ENCODE results near the gene NFATC3. TPM values are rescaled to one million over a fixed set of nuclear protein-coding genes. Genes with fewer than 3 reads are reported as not detected.
"Not testable (repeated sequence)": the region's sequence is repeated elsewhere in the genome, so short reads cannot be mapped to it uniquely, and the experiment has no call there.

Gene NFATC3
- total RNA-seq, 1 donor from 2014 or later: 20.9 TPM

DNA sequence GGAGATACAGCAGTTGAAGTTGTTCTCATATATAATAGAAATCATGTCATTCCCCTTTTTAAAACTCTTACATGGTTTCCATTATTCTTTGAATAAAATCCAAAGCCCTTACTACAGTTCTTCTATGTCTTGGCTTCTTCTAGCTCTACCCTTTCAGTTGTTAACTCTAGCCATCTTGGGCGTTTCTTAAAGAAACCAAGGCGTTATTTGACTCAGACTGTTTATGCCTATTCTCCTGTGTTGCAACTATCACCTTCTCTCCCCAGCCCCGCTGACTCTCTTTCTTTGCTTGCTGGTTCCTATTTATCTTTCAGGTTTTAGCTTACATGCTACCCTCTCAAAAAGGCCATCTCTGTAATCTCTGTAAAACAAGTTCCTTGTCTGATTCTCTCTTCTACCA lies 32.7 kb downstream of the NFATC3 start:
- intact Hi-C loops (cut with micrococcal nuclease): no loop called here
- no peaks in the 10 kb centered on the region for H3K36me3 ChIP-seq
- TF ChIP-seq, protein P1, sequence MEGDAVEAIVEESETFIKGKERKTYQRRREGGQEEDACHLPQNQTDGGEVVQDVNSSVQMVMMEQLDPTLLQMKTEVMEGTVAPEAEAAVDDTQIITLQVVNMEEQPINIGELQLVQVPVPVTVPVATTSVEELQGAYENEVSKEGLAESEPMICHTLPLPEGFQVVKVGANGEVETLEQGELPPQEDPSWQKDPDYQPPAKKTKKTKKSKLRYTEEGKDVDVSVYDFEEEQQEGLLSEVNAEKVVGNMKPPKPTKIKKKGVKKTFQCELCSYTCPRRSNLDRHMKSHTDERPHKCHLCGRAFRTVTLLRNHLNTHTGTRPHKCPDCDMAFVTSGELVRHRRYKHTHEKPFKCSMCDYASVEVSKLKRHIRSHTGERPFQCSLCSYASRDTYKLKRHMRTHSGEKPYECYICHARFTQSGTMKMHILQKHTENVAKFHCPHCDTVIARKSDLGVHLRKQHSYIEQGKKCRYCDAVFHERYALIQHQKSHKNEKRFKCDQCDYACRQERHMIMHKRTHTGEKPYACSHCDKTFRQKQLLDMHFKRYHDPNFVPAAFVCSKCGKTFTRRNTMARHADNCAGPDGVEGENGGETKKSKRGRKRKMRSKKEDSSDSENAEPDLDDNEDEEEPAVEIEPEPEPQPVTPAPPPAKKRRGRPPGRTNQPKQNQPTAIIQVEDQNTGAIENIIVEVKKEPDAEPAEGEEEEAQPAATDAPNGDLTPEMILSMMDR (IDR thresholded peaks at IDR 0.05; ENCODE audit: borderline replicate concordance): no peak
- no peak for DNase-seq
- H3K27me3 ChIP-seq (ENCODE audit: low read depth): no peaks in the 10 kb centered on the region
- no peak overlapping the region for H3K4me3 ChIP-seq
- peaks cover 31% of the 10 kb centered on the region for H3K4me1 ChIP-seq
- H3K27ac ChIP-seq (replicated peaks): no peak overlapping the region
- no peaks in the 10 kb centered on the region for H3K9me3 ChIP-seq (replicated peaks)

DNA sequence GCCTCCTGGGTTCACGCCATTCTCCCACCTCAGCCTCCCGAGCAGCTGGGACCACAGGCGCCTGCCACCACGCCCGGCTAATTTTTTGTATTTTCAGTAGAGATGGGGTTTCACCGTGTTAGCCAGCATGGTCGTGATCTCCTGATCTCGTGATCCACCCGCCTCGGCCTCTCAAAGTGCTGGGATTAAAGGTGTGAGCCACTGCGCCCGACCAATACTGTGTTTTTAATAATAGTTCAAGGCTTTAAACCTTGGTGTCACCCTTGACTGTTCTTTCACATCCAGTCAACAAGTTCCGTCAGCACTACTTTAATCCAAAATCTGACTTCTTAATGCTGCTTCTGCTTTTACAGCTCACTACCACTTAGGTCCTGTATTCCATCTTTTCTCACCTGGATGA lies 33.8 kb downstream of the NFATC3 start:
- peaks cover 27% of the 10 kb centered on the region for H3K4me1 ChIP-seq
- H3K27me3 ChIP-seq (ENCODE audit: low read depth); H3K9me3 ChIP-seq (replicated peaks); H3K36me3 ChIP-seq; H3K4me3 ChIP-seq; DNase-seq; H3K27ac ChIP-seq (replicated peaks); intact Hi-C loops (cut with micrococcal nuclease): not testable (repeated sequence)

DNA sequence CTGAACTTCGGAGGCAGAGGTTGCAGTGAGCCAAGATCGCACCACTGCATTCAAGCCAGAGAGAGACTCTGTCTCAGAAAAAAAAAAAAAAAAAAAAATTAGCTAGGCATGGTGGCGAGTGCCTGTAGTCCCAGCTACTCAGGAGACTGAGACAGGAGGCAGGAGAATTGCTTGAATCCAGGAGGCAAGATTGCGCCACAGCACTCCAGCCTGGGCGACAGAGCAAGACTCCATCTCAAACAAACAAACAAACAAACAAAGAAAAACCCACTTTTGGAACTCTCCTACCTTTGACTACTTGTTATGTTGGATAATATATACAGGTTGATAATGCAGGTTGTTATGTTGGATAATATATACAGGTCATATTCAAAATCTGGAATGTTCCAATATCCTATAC lies 35.3 kb downstream of the NFATC3 start:
- peaks cover 20% of the 10 kb centered on the region for H3K4me1 ChIP-seq
- H3K4me3 ChIP-seq; H3K36me3 ChIP-seq; H3K27me3 ChIP-seq (ENCODE audit: low read depth); DNase-seq; H3K9me3 ChIP-seq (replicated peaks); intact Hi-C loops (cut with micrococcal nuclease); H3K27ac ChIP-seq (replicated peaks): not testable (repeated sequence)

DNA sequence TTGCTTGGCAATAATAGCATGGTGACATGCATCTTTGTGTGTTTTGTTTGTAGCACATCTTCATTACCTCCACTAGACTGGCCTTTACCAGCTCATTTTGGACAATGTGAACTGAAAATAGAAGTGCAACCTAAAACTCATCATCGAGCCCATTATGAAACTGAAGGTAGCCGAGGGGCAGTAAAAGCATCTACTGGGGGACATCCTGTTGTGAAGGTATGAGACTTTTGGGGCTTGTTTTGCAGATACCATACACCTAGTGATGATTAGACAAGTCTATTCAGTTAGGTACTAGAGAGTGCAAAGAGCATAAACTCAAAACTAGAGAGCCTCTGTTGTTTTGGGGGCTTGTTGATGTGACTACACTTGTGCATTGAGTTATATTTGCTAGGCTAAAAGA lies 41.2 kb downstream of the NFATC3 start:
- no peak for DNase-seq
- Histone ChIP-seq H3K9me3 (replicated peaks) (no peaks in the 10 kb centered on the region), H3K27ac (replicated peaks) (no peak overlapping the region), H3K4me3 (no peak overlapping the region), H3K4me1 (peaks cover 22% of the 10 kb centered on the region), H3K36me3 (peaks cover 11% of the 10 kb centered on the region), H3K27me3 (ENCODE audit: low read depth) (no peaks in the 10 kb centered on the region)
- TF ChIP-seq, protein P1 (IDR thresholded peaks at IDR 0.05; ENCODE audit: borderline replicate concordance): no peak
- intact Hi-C loops (cut with micrococcal nuclease): no loop called here

DNA sequence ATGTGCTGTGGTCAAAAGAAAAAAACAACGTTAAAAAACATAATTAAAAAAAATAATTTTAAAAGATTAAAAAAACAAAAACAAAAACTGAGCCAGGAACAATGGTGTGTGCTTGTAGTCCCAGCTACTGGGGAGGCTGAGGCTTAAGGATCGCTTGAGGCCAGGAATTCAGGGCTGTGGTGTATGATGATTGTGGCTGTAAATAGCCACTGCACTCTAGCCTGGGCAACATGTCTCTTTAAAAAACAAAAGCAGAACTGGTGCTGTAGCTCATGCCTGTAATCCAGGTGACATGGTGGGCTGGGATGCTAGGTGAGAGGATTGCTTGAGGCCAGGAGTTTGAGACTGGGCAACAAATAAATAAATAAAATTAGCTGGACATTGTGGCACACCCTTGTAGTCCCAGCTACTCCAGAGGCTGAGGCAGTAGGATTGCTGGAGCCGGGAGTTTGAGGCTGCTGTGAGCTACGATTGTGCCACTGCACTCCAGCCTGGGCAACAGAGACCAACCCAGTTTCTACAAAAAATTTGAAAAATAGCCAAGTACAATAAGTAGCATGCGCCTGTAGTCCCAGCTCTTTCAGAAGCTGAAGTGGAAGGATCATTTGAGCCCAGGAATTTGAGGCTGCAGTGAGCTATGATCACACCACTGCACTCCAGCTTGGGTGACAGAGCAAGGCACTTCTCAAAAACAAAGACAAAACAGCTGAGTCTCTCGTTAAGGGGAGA lies 43.6 kb downstream of the NFATC3 start:
- TF ChIP-seq, protein P1 (IDR thresholded peaks at IDR 0.05; ENCODE audit: borderline replicate concordance): no peak
- no peaks in the 10 kb centered on the region for H3K9me3 ChIP-seq (replicated peaks)
- H3K36me3 ChIP-seq: peaks cover 11% of the 10 kb centered on the region
- no peaks in the 10 kb centered on the region for H3K27me3 ChIP-seq (ENCODE audit: low read depth)
- no peak overlapping the region for H3K4me3 ChIP-seq
- peaks cover 45% of the 10 kb centered on the region for H3K4me1 ChIP-seq
- no peak for DNase-seq
- intact Hi-C loops (cut with micrococcal nuclease): no loop called here
- H3K27ac ChIP-seq (replicated peaks): peak overlapping the region; percentile 68

DNA sequence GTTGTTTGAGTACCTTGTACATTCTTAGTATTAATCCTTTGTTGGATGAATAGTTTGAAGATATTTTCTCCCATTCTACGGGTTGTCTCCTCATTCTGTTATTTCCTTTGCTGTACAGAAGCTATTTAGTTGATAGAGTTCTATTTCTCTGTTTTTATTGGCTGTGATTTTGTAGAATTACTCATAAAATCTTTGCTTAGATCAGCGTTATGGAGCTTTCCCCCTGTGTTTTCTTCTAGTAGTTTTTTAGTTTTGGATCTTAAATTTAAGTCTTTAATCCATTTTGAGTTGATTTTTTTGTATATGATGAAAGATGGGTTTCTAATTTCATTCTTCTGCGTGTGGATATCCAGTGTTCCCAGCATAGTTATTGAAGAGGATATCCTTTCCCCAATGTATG lies 45.4 kb downstream of the NFATC3 start:
- TF ChIP-seq, protein P1 (IDR thresholded peaks at IDR 0.05; ENCODE audit: borderline replicate concordance): no peak
- Histone ChIP-seq H3K9me3 (replicated peaks) (no peaks in the 10 kb centered on the region), H3K27ac (replicated peaks) (no peak overlapping the region), H3K27me3 (ENCODE audit: low read depth) (no peaks in the 10 kb centered on the region), H3K36me3 (peaks cover 11% of the 10 kb centered on the region), H3K4me3 (no peak overlapping the region), H3K4me1 (peaks cover 52% of the 10 kb centered on the region)
- intact Hi-C loops (cut with micrococcal nuclease): no loop called here
- no peak for DNase-seq

All from left ventricle myocardium inferior (tissue), 1 donor.